AG20443 (cell line): ENCODE results near the gene TK1.
"Not testable (repeated sequence)": the region's sequence is repeated elsewhere in the genome, so short reads cannot be mapped to it uniquely, and the experiment has no call there.

Experiments used
- DNase-seq: peaks from one replicate; pipeline ENCODE4 v3.0.0; 2012; ENCODE audit warnings: low spot score, mixed read lengths

Gene TK1, protein sequence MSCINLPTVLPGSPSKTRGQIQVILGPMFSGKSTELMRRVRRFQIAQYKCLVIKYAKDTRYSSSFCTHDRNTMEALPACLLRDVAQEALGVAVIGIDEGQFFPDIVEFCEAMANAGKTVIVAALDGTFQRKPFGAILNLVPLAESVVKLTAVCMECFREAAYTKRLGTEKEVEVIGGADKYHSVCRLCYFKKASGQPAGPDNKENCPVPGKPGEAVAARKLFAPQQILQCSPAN

DNA sequence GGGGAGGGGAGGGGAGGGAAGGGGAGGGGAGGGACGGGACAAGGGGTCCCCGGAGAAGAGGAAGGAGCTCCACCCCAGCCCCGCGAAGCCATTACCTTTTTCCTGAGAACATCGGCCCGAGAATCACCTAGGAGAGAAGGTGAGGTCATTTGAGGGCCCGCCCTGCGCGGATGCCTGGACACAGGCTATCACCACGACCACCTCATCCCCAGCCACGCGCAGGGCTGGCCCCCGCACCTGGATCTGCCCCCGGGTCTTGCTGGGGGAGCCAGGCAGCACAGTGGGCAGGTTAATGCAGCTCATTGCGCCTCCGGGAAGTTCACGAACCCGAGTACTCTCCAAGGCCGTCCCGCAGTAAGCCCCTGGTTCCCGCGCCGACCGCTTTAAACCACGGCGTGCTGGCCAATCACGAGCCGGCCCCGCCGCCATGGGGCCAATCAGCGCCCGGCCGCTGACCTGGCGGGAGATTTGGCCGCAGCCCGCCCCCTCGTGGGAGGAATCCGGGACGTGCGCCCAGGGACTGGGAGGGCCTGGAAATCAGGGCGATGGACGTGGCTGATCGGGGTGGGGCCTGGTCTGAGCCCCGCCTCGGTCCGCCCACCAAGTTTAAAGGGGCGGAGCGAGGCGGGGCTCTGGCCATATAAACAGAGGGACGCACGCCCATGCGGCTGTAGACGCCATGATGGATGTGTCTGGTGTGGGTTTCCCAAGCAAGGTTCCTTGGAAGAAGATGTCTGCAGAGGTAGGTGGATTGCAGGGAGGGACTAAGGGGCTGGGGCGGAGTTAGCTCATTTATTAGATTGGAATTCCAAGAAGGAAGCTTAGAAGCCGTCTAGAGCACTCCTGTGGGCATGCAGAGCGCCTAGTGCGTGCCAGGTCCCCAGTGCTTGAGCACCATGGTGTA lies at the start of gene TK1, which contains the start of gene AFMID:
Gene TK1 (minus strand): TSS at position 361 of the 904 bp plus-strand sequence. CDS start 58 bp downstream, at position 303.
Gene AFMID (plus strand): TSS at position 671 of the 904 bp plus-strand sequence. CDS start 9 bp downstream, at position 680.
- peak; percentile 100 for DNase-seq

DNA sequence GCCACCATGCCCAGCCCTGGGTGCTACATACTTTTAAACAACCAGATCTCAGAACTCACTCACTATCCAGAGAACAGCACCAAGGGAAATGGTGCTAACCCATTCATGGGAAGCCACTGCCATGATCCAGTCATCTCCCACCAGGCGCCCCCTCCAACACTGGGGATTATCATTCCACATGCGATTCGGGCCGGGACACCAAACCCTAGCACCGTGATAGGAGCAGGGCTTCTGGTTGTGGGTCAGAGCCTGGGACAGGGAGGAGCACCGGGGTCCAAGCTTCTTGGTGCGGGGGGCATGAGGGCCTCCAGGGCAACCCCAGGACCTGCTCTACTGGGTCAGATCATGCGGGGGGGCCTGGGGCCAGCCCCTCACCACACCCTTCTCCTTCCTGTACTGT lies 49.0 kb upstream of the TK1 start:
- DNase-seq, result no peak

DNA sequence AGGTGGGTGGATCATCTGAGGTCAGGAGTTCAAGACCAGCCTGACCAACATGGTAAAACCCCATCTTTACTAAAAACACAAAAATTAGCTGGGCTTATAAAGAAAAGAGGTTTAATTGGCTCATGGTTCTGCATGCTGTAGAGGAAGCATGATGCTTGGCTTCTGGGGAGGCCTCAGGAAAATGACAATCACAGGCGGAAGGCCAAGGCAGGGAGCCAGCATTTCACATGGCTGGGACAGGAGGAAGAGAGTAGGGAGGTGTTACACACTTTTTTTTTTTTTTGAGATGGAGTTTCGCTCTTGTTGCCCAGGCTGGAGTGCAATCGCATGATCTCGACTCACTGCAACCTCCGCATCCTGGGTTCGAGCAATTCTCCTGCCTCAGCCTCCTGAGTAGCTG lies 48.2 kb upstream of the TK1 start:
- not testable (repeated sequence) for DNase-seq

DNA sequence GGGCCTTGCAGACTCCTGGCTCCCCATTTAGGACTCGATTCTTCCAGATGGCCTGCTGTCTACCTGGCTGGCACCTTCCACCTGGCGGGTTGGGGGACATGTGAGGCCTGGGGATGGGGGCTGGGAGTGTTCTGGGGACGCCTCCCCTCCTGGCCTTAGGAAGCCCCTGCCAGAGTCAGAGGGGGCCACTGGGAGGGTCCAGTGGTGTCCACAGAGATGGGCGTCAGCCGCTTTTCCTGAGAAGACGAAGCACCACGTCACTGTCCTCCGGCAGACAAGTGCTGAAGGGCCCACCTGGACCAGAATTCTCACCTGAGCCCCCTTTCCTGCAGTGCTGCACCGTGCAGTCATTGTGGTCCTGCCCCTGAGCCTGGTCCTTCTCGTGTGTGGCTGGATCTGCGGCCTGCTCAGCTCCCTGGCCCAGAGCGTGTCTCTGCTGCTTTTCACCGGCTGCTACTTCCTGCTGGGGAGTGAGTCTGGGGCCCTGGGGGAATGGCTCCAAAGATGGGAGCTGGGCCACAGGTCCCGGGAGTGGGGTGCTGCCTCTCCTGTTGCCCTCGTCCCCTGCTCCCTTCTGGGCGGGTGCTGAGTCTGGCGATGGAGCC lies 47.5 kb upstream of the TK1 start:
- DNase-seq, result no peak

DNA sequence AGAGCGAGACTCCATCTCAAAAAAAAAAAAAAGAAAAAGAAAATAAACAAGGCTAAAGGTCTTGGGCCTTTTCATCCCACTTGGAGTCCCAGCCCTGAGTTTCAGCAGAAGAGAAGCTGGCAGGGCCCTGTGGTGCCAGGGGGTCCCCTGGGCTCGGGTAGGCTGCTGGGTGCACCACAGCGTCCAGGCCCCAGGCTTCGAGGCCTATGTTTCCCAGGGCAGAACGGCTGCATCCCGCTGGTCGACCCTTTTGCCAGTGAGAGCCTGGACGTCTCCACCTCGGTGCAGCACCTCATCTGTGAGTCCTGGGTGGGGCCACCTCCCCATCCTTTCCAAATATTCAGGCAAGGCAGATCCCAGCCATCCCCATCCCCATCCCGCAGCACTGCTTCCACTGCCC lies 46.8 kb upstream of the TK1 start:
- no peak for DNase-seq

DNA sequence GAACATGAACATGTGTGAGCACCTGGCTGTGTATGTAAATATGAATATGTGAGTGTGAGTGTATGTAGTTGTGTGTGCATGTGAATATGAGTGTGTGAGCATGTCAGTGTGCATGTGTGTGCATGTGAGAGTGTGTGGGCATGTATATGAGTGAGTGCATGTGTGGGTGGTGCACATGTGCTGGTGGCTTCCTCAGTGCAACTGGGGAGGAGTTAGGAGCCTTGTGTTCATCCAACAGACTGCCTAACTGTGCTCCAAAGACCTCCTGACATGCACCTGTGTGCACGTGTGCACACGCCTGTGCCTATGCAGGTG lies 46.0 kb upstream of the TK1 start:
- DNase-seq, result no peak

DNA sequence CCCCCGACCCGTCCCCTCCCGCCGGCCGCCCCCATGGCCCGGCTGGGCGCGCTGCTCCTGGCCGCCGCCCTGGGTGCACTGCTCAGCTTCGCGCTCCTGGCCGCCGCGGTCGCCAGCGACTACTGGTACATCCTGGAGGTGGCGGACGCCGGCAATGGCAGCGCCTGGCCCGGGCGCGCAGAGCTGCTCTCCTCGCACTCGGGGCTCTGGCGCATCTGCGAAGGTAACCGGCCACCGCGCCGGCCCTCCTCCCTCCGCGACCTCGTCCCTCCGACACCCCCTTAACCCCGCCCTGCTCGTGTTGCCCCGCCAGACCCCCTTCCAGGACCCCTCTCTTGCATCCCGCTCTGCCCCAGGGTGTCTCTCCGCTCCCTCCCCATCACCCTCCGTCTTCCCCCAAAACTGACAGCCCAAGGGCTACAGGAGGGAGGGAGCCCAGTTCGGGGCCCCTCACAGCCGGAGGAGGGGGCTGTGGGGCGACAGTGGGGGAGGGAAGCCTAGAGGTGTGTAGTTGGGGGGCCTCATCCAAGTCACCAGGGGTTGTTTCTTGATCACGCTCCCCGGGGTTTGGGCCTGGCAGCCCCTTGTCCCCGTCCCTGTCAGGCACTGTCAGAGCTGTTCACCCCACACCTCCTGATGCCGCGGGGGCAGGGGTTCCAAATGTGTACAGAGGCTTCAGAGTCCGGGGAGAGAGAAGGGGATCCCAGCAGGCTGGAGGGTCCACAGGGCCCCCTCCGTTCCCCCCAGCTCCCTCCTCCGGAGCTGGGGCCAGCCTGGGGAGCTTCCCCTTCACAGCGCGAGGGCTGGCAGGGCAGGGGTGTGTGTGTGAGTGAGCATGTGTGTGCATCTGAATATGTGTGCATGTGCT lies 45.4 kb upstream of the TK1 start:
- peak; percentile 45 for DNase-seq

DNA sequence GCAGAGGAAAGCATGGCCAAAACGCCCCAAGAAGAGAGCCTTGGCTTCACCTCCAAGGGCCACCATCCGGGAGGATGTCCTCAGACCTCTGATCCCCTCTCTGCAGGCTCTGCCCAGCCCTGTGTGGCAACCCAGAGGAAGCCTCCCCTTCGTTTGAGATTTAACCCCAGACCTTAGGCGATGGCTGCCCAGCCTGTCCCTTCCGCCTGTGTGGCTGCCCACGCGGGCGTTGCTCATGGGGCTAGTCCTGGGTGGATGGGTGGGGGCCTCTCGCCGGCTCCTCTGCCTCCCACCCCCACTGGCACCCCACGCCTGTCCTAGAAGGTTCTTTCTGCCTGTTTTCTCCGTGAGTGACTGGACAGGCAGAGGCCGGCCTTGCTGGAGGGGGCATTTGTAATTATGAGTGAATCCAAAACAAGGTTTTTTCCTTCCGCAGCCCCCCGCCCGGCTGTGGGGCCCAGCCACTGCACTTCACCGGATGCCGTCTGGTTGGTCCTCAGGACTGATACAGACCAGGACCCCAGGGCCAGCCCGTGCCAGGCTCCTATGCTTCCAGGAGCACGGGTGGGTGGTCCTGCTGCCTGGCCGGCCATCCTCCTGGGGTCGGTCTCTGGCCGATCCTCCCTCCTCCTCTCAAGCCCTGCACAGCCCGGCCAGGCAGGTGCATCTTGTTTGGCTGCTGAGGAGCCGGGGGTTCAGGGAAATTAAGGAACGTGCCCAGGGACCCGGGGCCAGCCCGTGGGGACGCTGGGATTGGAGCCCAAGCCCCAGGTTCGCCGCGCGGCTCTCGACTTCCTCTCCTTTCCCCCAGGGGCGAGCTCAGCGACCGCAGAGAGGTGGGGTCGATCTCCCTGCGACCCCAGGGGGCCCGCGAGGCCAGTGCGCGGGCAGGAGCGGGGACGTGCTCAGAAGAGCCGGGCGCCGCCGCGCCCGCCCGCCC lies 44.4 kb upstream of the TK1 start, which contains the start of gene TMEM235:
Gene TMEM235 (plus strand): TSS at position 636 of the 940 bp plus-strand sequence. CDS start 393 bp downstream, outside the sequence.
- DNase-seq, result no peak

DNA sequence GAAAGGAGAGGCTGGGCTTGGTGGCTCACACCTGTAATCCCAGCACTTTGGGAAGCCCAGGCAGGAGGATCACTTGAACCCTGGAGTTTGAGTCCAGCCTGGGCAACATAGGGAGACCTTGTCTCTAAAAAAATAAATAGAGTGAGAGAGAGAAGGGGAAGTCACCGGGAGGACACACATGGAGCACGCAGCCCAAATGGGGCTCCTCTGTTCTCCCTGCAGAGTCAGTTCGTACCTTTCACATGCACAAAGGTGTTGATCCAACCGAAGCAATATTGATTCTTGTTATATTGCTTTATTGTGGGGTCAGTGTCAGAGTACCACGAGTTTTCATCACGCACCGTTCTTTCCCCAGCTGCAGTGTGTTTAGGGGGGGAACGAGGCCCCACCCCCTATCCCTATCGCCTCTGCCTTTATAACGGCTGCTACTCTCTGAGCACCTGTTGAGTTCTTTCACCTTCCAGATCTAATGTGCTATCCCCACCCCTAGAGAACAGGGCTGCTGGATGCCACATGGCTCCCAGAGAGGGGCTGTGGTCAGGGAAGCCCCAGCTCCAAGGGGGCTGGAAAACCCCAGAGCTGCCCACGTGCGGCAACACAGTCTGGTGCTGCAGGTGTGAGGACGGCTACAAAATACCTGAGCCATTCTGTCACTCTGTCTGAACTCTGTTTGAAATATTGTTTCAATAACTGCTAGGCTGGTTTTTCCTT lies 43.6 kb upstream of the TK1 start:
- no peak for DNase-seq

DNA sequence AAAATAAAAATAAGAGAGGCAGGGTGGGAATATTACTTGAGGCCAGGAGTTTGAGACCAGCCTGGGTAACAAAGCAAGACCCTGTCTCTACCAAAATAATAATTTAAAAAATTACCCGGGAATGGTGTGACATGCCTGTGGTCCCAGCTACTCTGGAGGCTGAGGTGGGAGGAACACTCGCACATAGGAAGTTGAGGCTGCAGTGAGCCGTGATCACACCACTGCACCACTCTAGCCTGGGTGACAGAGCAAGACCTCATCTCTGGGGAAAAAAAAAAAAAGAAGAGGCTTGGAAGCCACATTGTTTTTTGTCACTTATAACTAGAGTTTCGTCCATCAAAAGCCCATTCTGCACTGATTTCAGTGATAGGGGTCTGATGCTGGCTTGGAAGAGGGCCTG lies 41.3 kb upstream of the TK1 start:
- no peak for DNase-seq

DNA sequence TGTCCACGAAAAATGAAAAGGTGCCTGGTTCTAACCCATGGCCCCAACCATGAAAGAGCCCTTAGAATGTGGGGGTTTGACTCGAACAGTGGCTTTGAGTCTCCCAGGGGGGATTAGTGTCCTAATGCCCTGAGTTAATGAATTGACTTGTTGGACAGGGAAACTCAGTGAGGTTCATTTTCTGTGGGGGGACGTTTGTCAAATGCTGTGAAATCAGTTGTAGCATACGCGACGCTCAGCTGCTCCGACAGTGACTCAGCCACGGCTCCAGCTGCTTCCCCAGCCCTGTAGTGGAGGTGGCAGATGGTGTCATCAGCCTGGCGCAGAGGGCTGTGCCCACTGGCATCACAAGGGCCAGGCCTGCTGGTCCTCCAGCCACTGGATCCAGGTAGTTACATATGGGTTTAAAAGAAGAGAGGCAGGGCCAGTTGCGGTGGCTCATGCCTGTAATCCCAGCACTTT lies 40.6 kb upstream of the TK1 start:
- no peak for DNase-seq

DNA sequence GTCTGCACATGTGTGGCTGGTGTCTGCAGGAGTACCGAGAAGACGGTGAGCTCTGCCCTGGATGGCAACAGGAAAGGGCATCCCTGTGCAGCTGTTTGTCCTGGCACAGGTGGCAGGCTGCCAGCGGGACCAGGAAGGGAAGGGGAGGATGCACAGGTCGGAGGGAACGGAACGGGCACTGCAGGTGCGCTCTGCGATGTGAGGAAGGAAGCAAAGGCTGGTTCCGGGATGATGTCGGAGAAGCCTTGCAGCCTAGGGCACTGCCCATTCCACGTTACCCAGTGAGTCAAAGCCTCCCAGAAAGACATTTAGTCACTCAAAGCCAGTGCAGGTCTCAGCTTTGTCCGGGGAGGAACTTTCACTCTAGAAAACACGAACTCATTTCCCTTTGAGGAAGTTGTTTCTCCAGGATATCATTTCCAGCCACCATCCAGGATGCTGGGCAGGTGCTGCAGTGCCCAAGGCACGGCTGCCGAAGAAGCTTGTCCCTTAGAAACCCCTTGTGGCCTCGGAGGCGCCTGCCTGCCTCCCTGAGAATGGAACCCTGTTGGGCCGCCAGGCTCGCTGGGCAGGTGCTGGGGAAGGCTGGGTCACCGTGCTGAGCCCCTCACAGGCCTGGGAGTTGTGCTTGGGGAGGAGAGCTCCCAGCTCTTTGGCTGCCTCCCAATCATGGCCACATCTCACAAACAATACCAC lies 40.1 kb upstream of the TK1 start:
- DNase-seq, result no peak

DNA sequence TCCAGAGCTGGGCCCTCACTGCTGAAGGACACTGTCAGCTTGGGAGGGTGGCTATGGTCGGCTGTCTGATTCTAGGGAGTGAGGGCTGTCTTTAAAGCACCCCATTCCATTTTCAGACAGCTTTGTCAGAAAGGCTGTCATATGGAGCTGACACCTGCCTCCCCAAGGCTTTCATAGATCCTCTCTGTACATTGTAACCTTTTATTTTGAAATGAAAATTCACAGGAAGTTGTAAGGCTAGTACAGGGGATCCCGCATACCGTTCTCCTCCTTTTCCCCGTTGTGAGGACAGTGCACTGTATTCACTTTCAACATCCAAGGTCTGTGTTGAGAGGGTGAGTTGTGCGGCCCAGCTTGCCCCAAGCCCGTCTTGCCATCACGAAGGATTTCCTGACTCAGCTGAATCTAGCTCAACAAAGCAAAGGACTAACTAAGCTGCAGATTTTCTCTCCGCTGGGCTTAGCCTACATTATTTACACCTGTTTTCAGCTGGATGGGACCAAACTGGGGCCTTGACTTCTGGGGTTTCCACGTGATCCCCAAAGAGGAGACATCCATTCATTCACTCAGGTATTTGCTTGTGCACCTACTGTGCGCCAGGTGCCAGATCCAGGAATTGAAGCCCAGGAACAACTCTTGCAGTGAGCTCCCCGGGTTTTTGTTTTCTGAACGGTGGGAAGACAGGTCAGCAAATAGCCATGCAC lies 39.4 kb upstream of the TK1 start:
- no peak for DNase-seq

DNA sequence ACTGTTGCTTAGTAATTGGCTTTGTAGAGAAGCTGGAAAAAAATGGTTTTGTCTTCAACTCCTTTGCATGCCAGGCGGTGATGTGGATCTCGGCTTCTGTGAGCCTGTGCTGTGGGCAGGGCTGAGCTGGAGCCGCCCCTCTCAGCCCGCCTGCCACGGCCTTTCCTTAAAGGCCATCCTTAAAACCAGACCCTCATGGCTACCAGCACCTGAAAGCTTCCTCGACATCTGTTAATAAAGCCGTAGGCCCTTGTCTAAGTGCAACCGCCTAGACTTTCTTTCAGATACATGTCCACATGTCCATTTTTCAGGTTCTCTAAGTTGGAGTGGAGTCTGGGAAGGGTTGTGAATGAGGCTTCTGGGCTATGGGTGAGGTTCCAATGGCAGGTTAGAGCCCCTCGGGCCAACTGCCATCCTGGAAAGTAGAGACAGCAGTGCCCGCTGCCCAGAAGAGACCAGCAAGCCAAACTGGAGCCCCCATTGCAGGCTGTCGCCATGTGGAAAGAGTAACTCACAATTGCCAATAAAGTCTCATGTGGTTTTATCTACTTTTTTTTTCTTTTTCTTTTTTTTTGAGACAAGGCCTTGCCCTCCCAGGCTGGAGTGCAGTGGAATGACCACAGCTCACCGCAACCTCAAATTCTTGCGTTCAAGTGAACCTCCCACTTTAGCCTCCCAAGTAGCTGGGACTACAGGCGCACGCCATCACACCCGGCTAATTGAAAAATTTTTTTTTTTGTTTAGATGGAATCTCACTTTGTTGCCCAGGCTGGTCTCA lies 38.4 kb upstream of the TK1 start:
- DNase-seq, result no peak

DNA sequence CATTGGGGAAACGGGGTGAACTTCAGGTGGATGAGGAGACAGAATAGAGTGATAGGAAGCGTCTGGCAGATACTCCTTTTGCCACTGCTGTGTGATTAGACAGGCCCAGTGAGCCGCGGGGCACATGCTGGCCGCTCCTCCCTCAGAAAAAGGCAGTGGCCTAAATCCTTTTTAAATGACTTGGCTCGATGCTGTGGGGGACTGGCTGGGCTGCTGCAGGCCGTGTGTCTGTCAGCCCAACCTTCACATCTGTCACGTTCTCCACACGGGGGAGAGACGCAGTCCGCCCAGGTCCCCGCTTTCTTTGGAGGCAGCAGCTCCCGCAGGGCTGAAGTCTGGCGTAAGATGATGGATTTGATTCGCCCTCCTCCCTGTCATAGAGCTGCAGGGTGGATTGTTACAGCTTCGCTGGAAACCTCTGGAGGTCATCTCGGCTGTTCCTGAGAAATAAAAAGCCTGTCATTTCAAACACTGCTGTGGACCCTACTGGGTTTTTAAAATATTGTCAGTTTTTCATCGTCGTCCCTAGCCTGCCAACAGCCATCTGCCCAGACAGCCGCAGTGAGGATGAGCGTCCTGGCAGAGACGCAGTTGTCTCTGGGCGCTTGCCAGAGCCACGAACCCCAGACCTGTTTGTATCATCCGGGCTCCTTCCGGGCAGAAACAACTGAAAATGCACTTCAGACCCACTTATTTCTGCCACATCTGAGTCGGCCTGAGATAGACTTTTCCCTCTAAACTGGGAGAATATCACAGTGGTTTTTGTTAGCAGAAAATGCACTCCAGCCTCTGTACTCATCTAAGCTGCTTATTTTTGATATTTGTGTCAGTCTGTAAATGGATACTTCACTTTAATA lies 37.6 kb upstream of the TK1 start:
- DNase-seq, result no peak

DNA sequence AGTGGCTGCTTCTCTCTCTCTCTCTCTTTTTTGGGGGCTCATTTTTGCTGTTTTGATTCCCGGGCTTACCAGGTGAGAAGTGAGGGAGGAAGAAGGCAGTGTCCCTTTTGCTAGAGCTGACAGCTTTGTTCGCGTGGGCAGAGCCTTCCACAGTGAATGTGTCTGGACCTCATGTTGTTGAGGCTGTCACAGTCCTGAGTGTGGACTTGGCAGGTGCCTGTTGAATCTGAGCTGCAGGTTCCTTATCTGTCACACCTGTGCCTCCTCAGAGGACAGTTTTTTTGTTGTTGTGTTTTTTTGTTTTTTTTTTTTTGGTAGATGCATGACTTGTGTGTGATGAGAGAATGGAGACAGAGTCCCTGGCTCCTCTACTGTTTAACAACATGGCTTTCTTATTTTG lies 36.9 kb upstream of the TK1 start:
- no peak for DNase-seq

DNA sequence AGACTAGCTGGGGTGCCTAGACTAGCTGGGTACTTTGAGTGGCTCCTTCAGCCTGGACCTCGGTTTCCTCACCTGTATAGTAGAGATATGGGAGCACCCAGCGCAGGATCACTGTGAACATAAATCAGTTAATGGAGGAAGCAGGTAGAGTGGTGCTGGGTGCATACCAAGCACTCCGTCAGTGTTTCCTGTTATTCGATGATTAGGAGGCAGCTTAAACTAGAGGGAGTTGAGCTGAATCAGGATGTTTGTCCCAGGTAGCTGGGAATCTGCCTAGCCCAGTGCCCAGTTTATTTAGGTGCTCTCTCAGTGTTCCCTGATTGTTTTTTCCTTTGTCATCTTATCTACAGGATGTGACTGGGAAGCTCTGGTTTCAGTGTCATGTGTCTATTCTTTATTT lies 36.2 kb upstream of the TK1 start:
- no peak for DNase-seq
